ENCODE results near the gene FBXO45. TPM values are rescaled to one million over a fixed set of nuclear protein-coding genes. Genes with fewer than 3 reads are reported as not detected.
"Not testable (repeated sequence)": the region's sequence is repeated elsewhere in the genome, so short reads cannot be mapped to it uniquely, and the experiment has no call there.

Gene FBXO45
- total RNA-seq, 1 donor from 2014 or later: 9.9 TPM

- Mint-ChIP-seq H3K27me3 (ENCODE audit: low read depth) (peaks cover 5% of the 10 kb centered on the region), H3K4me3 (ENCODE audit: unreplicated experiment) (no peak overlapping the region), H3K9me3 (ENCODE audit: low read depth) (no peaks in the 10 kb centered on the region), H3K27ac (ENCODE audit: unreplicated experiment) (peak overlapping the region; percentile 57), H3K4me1 (ENCODE audit: low read depth) (peaks cover 5% of the 10 kb centered on the region), H3K36me3 (ENCODE audit: low read depth) (no peaks in the 10 kb centered on the region)
- no peak for DNase-seq (ENCODE audit: low spot score)
- TF ChIP-seq, protein P1, sequence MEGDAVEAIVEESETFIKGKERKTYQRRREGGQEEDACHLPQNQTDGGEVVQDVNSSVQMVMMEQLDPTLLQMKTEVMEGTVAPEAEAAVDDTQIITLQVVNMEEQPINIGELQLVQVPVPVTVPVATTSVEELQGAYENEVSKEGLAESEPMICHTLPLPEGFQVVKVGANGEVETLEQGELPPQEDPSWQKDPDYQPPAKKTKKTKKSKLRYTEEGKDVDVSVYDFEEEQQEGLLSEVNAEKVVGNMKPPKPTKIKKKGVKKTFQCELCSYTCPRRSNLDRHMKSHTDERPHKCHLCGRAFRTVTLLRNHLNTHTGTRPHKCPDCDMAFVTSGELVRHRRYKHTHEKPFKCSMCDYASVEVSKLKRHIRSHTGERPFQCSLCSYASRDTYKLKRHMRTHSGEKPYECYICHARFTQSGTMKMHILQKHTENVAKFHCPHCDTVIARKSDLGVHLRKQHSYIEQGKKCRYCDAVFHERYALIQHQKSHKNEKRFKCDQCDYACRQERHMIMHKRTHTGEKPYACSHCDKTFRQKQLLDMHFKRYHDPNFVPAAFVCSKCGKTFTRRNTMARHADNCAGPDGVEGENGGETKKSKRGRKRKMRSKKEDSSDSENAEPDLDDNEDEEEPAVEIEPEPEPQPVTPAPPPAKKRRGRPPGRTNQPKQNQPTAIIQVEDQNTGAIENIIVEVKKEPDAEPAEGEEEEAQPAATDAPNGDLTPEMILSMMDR (IDR thresholded peaks at IDR 0.05): peak; percentile 99
Measured at GRCh38 chr3:196609343-196609775, 40.9 kb downstream of the FBXO45 start.

- H3K4me3 Mint-ChIP-seq (ENCODE audit: unreplicated experiment): no peak overlapping the region
- no peak overlapping the region for H3K27ac Mint-ChIP-seq (ENCODE audit: unreplicated experiment)
- peaks cover 3% of the 10 kb centered on the region for H3K27me3 Mint-ChIP-seq (ENCODE audit: low read depth)
- TF ChIP-seq, protein P1 (IDR thresholded peaks at IDR 0.05): no peak
- no peak for DNase-seq (ENCODE audit: low spot score)
- H3K4me1 Mint-ChIP-seq (ENCODE audit: low read depth): peaks cover 5% of the 10 kb centered on the region
- H3K9me3 Mint-ChIP-seq (ENCODE audit: low read depth): no peaks in the 10 kb centered on the region
- no peaks in the 10 kb centered on the region for H3K36me3 Mint-ChIP-seq (ENCODE audit: low read depth)
Measured at GRCh38 chr3:196609805-196610515, 41.5 kb downstream of the FBXO45 start.

DNA sequence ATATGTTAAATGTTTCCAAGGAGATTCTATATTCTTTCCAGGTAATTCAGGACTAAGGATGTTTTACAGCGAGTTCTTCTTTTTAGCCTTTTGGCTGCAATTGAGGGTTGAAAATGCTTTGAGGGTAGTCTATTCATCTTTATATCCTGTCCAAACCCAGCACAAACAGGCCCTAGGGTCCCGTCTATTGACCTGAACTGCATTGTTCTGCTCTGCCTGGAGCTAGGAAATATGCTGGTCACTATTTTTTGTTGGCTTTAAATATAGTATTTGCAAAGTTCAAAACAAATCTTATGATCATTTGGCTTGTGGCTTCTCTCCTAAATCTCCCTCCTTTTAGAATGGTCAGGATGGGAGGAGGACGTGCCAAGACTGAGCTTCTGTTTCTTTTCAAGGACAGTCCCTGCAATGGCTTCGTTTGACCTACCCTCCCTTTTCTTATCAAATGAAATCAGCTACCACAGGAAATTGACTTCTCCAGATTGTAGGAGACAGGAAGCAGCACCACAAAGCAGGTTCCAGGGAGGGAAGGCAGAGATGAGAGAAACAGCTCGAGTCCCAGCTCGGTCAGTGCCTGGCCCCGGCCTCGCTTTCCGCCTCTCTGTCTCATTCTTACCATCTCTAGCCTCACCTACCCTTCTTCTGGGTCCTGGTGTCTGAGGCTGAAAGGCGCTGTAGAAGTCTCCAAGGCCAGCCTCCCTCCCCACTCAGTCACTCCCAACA lies 43.5 kb downstream of the FBXO45 start:
- H3K9me3 Mint-ChIP-seq (ENCODE audit: low read depth): no peaks in the 10 kb centered on the region
- peaks cover 5% of the 10 kb centered on the region for H3K4me1 Mint-ChIP-seq (ENCODE audit: low read depth)
- H3K4me3 Mint-ChIP-seq (ENCODE audit: unreplicated experiment): no peak overlapping the region
- TF ChIP-seq, protein P1 (IDR thresholded peaks at IDR 0.05): no peak
- H3K36me3 Mint-ChIP-seq (ENCODE audit: low read depth): no peaks in the 10 kb centered on the region
- H3K27me3 Mint-ChIP-seq (ENCODE audit: low read depth): no peaks in the 10 kb centered on the region
- no peak for DNase-seq (ENCODE audit: low spot score)
- H3K27ac Mint-ChIP-seq (ENCODE audit: unreplicated experiment): peak overlapping the region; percentile 27

DNA sequence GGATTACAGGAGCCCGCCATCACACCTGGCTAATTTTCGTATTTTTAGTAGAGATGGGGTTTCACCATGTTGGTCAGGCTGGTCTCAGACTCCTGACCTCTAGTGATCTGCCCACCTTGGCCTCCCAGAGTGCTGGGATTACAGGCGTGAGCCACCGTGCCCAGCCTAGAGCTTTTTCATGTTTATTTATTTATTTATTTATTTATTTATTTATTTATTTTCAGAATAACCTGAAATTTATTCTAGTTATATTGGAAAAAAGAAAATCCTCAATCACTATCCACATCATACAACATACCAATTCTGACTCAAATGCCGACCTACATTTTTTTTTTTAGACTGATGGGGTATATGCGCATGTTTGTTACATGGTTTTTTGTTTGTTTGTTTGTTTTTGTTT lies 46.8 kb downstream of the FBXO45 start:
- not testable (repeated sequence) for DNase-seq (ENCODE audit: low spot score); H3K4me1 Mint-ChIP-seq (ENCODE audit: low read depth); H3K27me3 Mint-ChIP-seq (ENCODE audit: low read depth); H3K4me3 Mint-ChIP-seq (ENCODE audit: unreplicated experiment); H3K27ac Mint-ChIP-seq (ENCODE audit: unreplicated experiment); H3K9me3 Mint-ChIP-seq (ENCODE audit: low read depth); H3K36me3 Mint-ChIP-seq (ENCODE audit: low read depth)

DNA sequence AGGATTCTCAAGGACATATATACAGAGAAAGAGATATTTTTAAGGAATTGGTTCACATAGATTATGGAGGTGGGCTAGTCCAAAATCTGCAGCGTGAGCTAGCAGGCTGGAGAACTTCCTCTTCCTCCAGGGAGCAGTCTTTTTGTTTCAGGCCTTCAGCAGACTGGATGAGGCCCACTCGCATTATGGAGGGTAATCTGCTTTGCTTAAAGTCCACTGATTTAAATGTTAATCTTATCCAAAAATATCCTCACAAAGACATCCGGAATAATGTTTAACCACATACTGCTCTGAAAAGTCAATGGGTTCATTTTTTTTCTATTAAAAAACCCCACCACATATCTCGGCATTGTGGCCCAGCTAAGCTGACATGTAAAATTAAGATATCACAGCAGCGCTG lies 48.8 kb downstream of the FBXO45 start:
- TF ChIP-seq, protein P1 (IDR thresholded peaks at IDR 0.05): no peak
- no peak overlapping the region for H3K27ac Mint-ChIP-seq (ENCODE audit: unreplicated experiment)
- no peak overlapping the region for H3K4me3 Mint-ChIP-seq (ENCODE audit: unreplicated experiment)
- no peak for DNase-seq (ENCODE audit: low spot score)
- no peaks in the 10 kb centered on the region for H3K36me3 Mint-ChIP-seq (ENCODE audit: low read depth)
- peaks cover 3% of the 10 kb centered on the region for H3K27me3 Mint-ChIP-seq (ENCODE audit: low read depth)
- no peaks in the 10 kb centered on the region for H3K9me3 Mint-ChIP-seq (ENCODE audit: low read depth)
- peaks cover 5% of the 10 kb centered on the region for H3K4me1 Mint-ChIP-seq (ENCODE audit: low read depth)

Measured in chondrocyte (in vitro differentiated cells).